CD4-positive, alpha-beta T cell treated with Interleukin-17A for 4 hours (primary cell): ENCODE data around the gene TCAIM.

Experiments
- DNase-seq: peaks from one replicate; pipeline ENCODE4 v3.0.0-alpha.2; 2020; ENCODE audit warnings: mixed read lengths

TCAIM gene

DNA sequence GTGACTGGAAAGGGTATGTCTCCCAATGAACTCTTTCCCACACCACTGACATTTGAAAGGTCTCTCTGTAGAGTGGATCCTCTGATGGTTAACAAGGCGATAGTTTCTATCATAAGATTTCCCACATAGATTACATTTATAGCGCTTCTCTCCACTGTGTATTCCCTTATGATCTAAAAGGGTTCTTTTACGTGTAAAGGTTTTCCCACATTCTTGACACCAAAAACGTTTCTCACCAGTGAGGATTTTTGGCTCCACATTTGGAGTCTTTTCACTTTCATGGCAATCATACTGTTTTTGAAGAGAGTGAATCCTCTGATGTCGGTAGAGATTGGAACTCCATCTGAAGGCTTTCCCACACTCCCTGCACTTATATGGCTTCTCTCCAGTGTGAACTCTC lies 108.4 kb downstream of the TCAIM start:
- no peak for DNase-seq

DNA sequence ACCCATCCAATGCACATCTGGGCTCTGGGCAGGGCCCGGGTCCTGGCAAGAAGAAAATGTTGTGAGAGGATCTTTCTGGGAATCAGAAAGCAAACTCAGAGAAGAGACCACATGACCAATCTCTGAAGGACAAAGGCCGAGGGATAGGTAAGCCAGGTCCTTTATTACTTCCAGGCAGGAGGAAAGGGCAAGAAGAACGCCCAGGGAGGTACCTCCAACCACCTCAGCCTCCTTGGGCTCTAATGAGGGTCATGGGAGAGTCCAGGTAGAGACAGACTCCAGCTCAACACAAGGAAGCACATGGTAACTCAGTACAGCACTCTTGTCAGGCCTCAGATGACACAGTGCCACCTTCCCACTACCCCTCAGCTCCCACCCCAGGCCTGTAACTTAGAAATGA lies 112.9 kb downstream of the TCAIM start:
- no peak for DNase-seq

DNA sequence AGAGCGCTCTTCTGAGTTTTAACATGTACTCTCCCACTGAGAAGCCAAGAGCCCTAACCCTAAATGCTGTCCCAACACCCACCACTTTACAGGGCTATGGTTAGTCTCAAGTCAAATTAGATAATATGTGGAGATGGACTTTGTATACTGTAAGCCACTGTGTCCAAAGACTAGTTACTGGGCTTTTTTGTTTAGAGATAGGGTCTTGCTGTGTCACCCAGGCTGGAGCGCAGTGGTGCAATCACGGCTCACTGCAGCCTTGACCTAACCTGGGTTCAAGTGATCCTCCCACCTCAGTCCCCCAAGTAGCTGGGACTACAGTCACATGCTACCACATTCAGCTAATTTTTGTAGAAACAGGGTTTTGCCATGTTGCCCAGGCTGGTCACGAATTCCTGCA lies 115.7 kb downstream of the TCAIM start:
- no peak for DNase-seq

DNA sequence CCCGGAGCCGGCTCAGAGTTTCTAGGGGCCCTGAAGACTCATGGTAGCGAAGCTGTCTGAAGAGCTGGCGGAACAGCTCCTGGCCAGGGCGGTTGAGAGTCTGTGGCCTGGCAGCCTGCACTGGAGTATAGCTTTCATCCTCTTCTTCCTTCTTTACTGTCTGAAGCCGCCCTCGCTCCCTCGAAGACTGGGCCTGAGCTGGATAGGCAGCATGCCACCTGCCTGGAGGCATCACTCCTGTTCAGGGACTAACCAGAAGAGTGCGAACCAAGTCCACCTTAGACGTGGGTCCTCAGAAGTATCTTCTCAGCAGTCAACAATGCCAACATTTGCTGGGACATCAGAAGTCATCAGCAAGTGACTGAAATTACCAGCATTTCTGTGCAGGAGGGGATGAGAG lies 116.8 kb downstream of the TCAIM start:
- DNase-seq: no peak
